Neuron (in vitro differentiated cells): ENCODE measurements around the gene KRT36.

ENCODE experiments used
- H2AFZ ChIP-seq: one replicate; pipeline ENCODE4 v1.6.1; 2013; ENCODE audit warnings: low read depth, mild to moderate bottlenecking, inconsistent platforms, low read length, moderate library complexity
- H3K27me3 ChIP-seq: one replicate; pipeline ENCODE4 v1.6.1; 2013; ENCODE audit warnings: low read length; ENCODE audit not compliant: insufficient read depth
- H3K36me3 ChIP-seq: one replicate; pipeline ENCODE4 v1.6.1; 2013; ENCODE audit warnings: low read length; ENCODE audit not compliant: insufficient read depth
- H3K4me1 ChIP-seq: one replicate; pipeline ENCODE4 v1.6.1; 2013; ENCODE audit warnings: low read length; ENCODE audit not compliant: insufficient read depth
- H3K4me3 ChIP-seq: 2 replicates; pipeline ENCODE4 v1.5.1; 2013; ENCODE audit warnings: mild to moderate bottlenecking, low read length, moderate library complexity
- H3K9me3 ChIP-seq: one replicate; pipeline ENCODE4 v1.6.1; 2013; ENCODE audit warnings: low read length

Gene KRT36

GRCh38 chr17:41467561-41467960 lies 22.1 kb downstream of the KRT36 start:
- Histone ChIP-seq H3K36me3 (no peaks in the 10 kb centered on the region), H3K4me1 (no peaks in the 10 kb centered on the region), H3K9me3 (no peaks in the 10 kb centered on the region), H3K4me3 (no peak overlapping the region), H2AFZ (no peak overlapping the region), H3K27me3 (peaks cover 3% of the 10 kb centered on the region)

- Histone ChIP-seq H3K9me3 (no peaks in the 10 kb centered on the region), H3K4me3 (no peak within 1 kb of the TSS), H3K4me1 (no peaks in the 10 kb centered on the region), H3K36me3 (no peaks in the 10 kb centered on the region), H2AFZ (no peak within 1 kb of the TSS), H3K27me3 (peaks cover 3% of the 10 kb centered on the region)
Observed at GRCh38 chr17:41466988-41467387, 22.7 kb downstream of the KRT36 start, which contains the start of gene KRT32. KRT32 (minus strand) TSS chr17:41467386; CDS start chr17:41467325, 61 bp downstream.

GRCh38 chr17:41464682-41465081 lies 25.0 kb downstream of the KRT36 start:
- Histone ChIP-seq H3K9me3 (no peaks in the 10 kb centered on the region), H3K36me3 (no peaks in the 10 kb centered on the region), H3K27me3 (peaks cover 3% of the 10 kb centered on the region), H3K4me3 (no peak overlapping the region), H2AFZ (no peak overlapping the region), H3K4me1 (no peaks in the 10 kb centered on the region)

- Histone ChIP-seq H3K9me3 (no peaks in the 10 kb centered on the region), H3K4me3 (no peak overlapping the region), H2AFZ (no peak overlapping the region), H3K36me3 (no peaks in the 10 kb centered on the region), H3K27me3 (peaks cover 3% of the 10 kb centered on the region), H3K4me1 (no peaks in the 10 kb centered on the region)
Observed at GRCh38 chr17:41464173-41464572, 25.5 kb downstream of the KRT36 start.

- no peaks in the 10 kb centered on the region for H3K36me3 ChIP-seq
- H3K9me3 ChIP-seq, result no peaks in the 10 kb centered on the region
- no peak overlapping the region for H3K4me3 ChIP-seq
- H2AFZ ChIP-seq, result no peak overlapping the region
- H3K4me1 ChIP-seq, result no peaks in the 10 kb centered on the region
- peaks cover 3% of the 10 kb centered on the region for H3K27me3 ChIP-seq
Observed at GRCh38 chr17:41463746-41464145, 26.0 kb downstream of the KRT36 start.

- H3K27me3 ChIP-seq, result peaks cover 3% of the 10 kb centered on the region
- no peak overlapping the region for H3K4me3 ChIP-seq
- no peaks in the 10 kb centered on the region for H3K9me3 ChIP-seq
- no peaks in the 10 kb centered on the region for H3K4me1 ChIP-seq
- H3K36me3 ChIP-seq, result no peaks in the 10 kb centered on the region
- no peak overlapping the region for H2AFZ ChIP-seq
Observed at GRCh38 chr17:41462705-41463104, 27.0 kb downstream of the KRT36 start.

GRCh38 chr17:41457676-41458075 lies 32.0 kb downstream of the KRT36 start:
- Histone ChIP-seq H2AFZ (no peak overlapping the region), H3K9me3 (no peaks in the 10 kb centered on the region), H3K4me3 (no peak overlapping the region), H3K27me3 (no peaks in the 10 kb centered on the region), H3K36me3 (no peaks in the 10 kb centered on the region), H3K4me1 (no peaks in the 10 kb centered on the region)

GRCh38 chr17:41456204-41456603 lies 33.5 kb downstream of the KRT36 start:
- Histone ChIP-seq H3K27me3 (no peaks in the 10 kb centered on the region), H3K36me3 (no peaks in the 10 kb centered on the region), H3K9me3 (no peaks in the 10 kb centered on the region), H3K4me3 (no peak overlapping the region), H2AFZ (no peak overlapping the region), H3K4me1 (no peaks in the 10 kb centered on the region)

- no peaks in the 10 kb centered on the region for H3K9me3 ChIP-seq
- no peaks in the 10 kb centered on the region for H3K36me3 ChIP-seq
- no peaks in the 10 kb centered on the region for H3K27me3 ChIP-seq
- H3K4me1 ChIP-seq, result no peaks in the 10 kb centered on the region
- no peak overlapping the region for H2AFZ ChIP-seq
- H3K4me3 ChIP-seq, result no peak overlapping the region
Observed at GRCh38 chr17:41455236-41455635, 34.5 kb downstream of the KRT36 start.

- Histone ChIP-seq H3K36me3 (no peaks in the 10 kb centered on the region), H3K27me3 (no peaks in the 10 kb centered on the region), H2AFZ (no peak overlapping the region), H3K9me3 (no peaks in the 10 kb centered on the region), H3K4me3 (no peak overlapping the region), H3K4me1 (no peaks in the 10 kb centered on the region)
Observed at GRCh38 chr17:41453066-41453465, 36.6 kb downstream of the KRT36 start.

- Histone ChIP-seq H3K4me3 (no peak overlapping the region), H2AFZ (no peak overlapping the region)
Observed at GRCh38 chr17:41452281-41452680, 37.4 kb downstream of the KRT36 start.

GRCh38 chr17:41451154-41451728 lies 38.5 kb downstream of the KRT36 start:
- Histone ChIP-seq H3K27me3 (no peaks in the 10 kb centered on the region), H3K36me3 (no peaks in the 10 kb centered on the region), H3K9me3 (no peaks in the 10 kb centered on the region), H3K4me3 (no peak overlapping the region), H3K4me1 (no peaks in the 10 kb centered on the region), H2AFZ (no peak overlapping the region)

More at GRCh38 chr17:41452281-41452680, 37.4 kb downstream of the KRT36 start:
- Histone ChIP-seq H3K4me1 (no peaks in the 10 kb centered on the region), H3K9me3 (no peaks in the 10 kb centered on the region), H3K27me3 (no peaks in the 10 kb centered on the region), H3K36me3 (no peaks in the 10 kb centered on the region)

- no peaks in the 10 kb centered on the region for H3K36me3 ChIP-seq
- H3K4me3 ChIP-seq, result no peak overlapping the region
- no peaks in the 10 kb centered on the region for H3K27me3 ChIP-seq
- H3K9me3 ChIP-seq, result no peaks in the 10 kb centered on the region
- H3K4me1 ChIP-seq, result no peaks in the 10 kb centered on the region
- H2AFZ ChIP-seq, result no peak overlapping the region
Observed at GRCh38 chr17:41449008-41449407, 40.7 kb downstream of the KRT36 start.

- Histone ChIP-seq H3K4me1 (no peaks in the 10 kb centered on the region), H3K9me3 (no peaks in the 10 kb centered on the region), H2AFZ (no peak overlapping the region), H3K36me3 (no peaks in the 10 kb centered on the region), H3K27me3 (no peaks in the 10 kb centered on the region), H3K4me3 (no peak overlapping the region)
Observed at GRCh38 chr17:41448506-41448905, 41.2 kb downstream of the KRT36 start.
